ENCODE results near the gene ZP2. TPM values are rescaled to one million over a fixed set of nuclear protein-coding genes. Genes with fewer than 3 reads are reported as not detected.
"Not testable (repeated sequence)": the region's sequence is repeated elsewhere in the genome, so short reads cannot be mapped to it uniquely, and the experiment has no call there.

Gene ZP2
- polyA plus RNA-seq, 4 donors = 0.13 to 0.53 (median 0.16) TPM; not detected in 1

DNA sequence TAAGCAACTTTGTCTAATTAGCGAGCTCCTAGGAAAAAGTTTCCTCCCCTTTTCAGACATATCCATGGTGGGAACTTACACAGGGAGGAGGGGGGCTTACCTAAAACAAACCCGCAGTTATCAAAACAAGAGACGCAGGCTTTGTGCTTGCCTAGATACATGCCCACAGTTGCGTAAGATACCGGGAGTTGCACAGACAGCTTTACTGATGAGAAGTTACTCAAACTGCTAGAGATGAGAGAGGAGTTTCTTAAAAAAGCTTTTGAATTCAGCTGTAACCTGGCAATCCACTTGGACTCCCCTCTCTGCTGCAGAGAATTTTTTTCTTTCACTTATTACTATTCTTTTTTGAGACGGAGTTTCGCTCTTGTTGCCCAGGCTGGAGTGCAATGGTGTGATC is 6.8 kb upstream of the ZP2 start:
- no peak for DNase-seq (ENCODE audit: low read depth in 4 of 4, low spot score in 3 of 4)

DNA sequence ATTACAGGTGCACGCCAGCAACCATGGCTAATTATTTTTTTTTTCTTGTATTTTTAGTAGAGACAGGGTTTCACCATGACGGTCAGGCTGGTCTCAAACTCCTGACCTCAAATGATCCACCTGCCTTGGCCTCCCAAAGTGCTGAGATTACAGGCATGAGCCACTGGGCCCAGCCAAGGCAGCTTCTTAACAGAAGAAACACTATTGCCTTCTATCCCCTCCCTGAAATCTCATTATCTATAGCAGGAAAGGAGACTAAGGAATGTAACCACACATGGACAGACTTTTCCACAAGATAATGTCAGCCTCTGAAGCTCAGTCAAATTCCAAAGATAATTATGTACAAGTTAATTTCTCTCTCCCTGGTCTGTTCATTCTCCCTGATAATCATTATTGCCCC is 5.7 kb upstream of the ZP2 start:
- no peak for DNase-seq (ENCODE audit: low read depth in 4 of 4, low spot score in 3 of 4)

DNA sequence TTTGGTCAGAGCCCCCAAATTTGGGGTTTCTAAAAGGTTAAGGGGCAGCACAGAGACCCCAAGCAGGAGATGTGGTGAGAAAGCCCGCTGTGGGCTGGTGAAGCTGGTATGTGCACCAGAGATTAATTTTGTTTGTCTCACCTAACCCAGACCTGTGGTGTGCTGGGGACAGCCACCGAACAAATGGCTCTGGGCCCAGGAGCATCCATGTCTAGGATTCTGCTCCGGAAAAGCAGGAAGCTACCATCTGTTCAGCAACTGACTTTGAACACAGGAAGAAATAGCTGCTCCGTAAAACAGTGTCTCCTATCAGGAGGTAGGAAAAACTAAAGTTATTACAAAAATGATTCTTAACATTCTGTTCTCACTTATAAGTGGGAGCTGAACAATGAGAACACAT is 2.7 kb upstream of the ZP2 start:
- no peak for DNase-seq (ENCODE audit: low read depth in 4 of 4, low spot score in 3 of 4)

DNA sequence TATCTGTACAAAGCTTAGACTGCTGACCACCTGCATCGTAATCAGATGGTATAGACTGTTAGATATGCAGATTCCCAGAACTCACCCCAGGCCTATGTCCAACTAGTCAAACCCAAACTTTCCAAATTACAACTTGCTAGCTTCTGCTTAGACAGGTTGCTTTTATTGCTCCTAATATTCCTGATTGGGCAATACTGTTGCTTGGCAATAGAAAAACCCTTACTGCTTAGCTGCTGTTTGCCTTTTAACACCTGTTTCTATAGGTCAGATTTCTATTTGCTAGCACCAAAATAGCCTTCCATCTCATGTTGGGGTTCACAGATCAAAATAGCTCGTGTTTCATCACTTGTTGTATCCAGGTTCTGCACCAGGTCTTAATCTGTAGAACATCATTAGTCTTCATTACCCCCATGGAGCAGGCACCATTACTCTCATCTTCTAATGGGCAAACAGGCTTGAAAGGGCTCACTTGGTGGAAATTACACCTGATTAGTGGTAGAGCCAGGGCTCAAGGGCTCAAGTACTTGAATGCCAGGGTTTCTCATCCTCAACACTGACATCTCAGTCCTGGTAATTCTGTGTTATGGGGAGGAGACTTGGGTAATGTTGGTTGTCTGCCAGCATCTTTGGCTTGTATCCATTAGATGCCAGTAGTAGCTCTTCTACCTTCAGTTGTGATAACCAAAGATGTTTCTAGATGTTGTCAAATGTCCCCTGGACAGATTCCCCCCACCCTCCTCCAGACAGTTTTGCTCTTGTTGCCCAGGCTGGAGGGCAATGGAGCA is 2.7 kb downstream of the ZP2 start:
- DNase-seq (ENCODE audit: low read depth in 4 of 4, low spot score in 3 of 4) = no peak

DNA sequence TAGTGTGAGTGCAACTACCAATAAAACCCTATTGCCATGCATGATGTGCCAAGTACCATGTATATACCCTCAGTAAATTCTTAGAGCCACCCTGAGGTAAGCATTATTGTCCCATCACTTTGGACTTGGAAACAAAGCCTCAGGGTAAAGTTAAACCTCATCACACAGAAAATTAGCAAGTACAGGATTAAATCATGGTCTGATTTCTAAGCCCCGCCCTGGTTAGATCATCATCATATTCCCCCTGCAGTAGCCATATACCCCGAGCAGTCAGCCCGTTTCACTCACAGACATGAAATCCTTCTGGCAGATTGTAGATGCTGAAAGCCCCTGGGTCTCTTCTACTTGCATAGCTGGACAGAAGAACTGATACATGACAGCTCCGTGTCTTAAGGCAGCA is 4.8 kb downstream of the ZP2 start:
- no peak for DNase-seq (ENCODE audit: low read depth in 4 of 4, low spot score in 3 of 4)

DNA sequence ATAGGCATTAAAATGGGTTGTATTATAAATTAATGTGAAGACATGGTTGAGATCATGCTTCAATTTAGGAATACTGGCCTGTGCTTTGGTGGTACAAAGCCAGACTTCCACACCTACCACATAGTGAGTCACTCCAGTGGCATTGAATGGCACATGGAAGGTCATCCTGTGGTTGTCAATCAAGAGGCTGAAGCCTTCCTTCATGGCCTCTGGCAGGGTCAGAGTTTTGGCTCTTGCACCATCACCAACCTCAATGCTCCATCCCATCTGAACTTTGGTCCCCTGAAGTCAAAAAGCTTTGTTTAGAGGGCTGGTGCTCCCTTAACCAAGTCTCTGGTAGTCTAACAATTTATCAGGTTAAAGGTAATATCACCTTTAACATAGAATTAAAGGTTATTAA is 6.1 kb downstream of the ZP2 start:
- DNase-seq (ENCODE audit: low read depth in 4 of 4, low spot score in 3 of 4) = no peak

DNA sequence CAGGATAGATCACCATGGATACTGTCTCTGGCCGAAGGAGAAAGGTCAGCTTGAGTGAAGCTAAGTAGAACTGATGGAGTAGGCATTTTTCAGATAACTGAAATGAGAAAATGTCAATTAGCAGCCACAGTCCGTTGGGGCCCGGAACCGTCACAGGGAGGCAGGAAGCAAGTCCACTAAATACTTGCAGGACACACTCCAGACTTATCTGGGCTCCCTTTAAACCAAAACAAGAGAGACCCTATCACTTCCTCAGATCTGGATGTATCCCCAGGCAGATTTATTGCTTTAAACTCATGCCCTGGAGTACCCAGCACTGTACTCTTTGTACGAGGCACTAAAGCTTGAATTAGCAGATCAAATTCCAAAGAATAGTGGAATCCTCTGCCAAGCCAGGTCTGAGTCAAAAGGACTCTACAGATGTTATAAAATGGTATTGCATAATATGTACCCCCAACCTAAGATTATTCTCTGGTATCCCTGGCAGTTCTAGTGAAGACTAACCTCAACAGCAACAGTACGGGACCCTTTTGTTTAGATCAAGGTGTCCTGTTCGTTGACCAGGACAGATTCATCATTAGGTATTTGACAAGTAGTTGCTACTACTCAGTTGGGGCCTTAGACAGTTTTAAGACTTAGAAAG is 8.1 kb downstream of the ZP2 start:
- DNase-seq (ENCODE audit: low read depth in 4 of 4, low spot score in 3 of 4) = no peak

DNA sequence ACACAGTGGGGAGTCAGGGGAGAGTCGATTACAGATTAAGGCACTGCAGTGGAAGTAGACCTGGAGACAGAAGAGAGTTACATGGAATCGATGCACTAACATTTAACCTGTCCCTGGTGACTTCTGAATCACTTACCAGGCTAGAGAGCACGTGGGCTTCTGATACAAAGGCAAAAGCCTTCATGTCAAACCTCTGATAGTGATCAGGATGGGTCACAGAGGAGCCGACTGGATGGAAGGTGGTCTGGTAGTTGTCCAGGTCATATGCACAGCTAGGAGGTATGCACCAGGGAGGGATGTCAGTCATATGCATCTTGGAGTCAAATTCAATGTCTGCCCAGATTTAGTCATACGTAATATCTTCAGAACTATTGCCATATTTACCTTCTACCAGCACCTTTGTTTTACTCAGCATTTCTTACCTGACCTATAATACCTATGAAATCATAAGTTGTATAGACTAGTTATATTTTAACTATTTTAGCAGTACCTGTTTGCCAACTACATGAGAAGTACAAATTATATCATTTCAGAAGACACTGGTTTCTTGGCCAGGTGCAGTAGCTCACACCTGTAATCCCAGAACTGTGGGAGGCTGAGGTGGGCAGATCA is 11.7 kb downstream of the ZP2 start:
- DNase-seq (ENCODE audit: low read depth in 4 of 4, low spot score in 3 of 4) = no peak

DNA sequence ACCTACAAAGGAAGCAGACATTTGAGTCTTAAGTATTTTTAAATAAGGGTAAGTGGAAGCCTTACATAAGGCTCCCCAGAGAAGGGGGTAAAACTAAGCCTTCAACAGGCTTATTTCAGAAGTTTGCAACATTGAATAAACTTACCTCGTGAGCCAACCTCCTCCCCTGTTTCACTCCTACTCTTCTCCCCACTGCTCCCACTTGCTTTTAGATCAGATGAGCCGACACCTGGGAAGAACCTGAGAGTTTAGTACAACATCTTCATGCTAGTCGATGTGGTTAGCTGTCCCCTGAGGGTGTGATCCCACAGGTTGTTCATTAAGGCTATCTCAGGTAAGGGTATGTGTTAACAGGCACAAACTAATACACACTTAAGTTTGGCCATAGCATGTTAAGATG is 13.8 kb downstream of the ZP2 start:
- DNase-seq (ENCODE audit: low read depth in 4 of 4, low spot score in 3 of 4) = no peak

DNA sequence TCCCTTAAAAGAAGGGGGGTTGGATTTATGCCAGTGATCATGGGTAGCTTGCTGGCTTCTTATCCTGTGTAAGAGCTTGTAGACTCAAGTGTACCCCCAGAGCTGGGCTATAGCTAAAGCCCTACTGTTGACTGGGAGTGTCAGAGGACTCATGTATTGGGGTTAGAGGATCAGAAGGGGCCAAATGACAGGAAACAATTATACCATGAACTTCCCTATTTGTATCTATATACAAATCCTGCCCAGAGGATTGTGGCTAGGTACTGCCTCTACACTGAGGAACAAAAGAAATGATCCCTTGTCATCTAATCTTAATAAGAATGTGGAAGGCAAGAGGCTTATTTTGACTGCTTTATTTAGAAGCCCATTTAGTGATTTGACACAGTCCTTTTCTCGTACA is 14.3 kb downstream of the ZP2 start:
- DNase-seq (ENCODE audit: low read depth in 4 of 4, low spot score in 3 of 4) = no peak

DNA sequence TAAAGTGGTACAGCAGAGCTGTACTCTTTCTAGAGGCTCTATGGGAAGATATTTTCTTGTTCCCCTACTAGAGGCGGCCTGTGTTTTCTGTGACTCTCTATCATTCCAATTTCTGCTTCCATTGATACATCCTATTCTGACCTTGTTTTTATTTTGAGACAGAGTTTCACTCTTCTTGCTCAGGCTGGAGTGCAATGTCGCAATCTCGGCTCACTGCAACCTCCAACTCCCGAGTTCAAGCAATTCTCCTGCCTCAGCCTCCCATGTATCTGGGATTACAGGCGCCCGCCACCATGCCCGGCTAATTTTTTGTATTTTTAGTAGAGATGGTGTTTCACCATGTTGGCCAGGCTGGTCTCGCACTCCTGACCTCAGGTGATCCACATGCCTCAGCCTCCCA is 16.0 kb downstream of the ZP2 start:
- not testable (repeated sequence) for DNase-seq (ENCODE audit: low read depth in 4 of 4, low spot score in 3 of 4)

DNA sequence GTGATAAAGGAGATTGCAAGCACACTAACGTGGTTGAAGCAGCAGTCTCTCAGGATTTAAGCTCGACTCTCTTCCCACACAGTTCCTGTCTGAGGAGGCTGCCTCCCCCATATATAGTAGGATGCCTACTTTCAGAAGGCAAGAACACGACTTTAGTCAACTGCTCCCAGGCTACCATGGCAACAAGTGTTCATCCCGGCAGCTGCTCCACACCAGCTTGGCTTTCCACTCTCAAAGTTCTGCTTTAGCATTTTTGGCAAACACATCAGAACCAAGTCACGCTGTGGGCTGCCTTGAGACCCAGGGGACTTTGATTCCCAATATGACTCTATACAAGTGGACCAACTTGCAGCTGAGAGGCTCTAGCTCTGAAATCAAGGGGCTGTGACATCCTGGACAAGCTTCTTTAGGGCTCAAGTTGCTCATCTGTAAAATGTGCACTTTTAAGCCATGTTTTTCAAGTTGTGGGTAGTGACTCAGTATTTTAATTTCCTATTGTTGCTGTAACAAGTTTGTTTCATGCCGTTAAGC is 16.5 kb downstream of the ZP2 start:
- DNase-seq (ENCODE audit: low read depth in 4 of 4, low spot score in 3 of 4) = no peak

DNA sequence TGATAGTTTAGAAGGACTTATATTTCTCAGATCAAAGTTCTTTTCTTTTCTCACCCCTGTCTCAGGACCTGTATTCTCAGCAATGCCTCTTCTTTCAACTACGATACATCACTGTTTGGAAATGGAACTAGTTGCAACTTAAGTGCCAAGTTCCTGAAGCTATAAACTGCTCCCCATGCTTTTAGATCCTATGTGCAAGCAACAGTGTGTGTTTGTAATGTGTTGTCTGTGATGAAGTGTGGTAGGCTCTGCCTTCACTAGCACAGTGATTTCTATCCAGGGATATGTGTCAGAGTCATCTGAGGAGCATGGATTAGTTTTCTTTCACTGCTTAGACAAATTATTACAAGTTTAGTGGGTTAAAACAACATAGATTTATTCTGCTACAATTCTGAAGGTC is 18.4 kb downstream of the ZP2 start:
- no peak for DNase-seq (ENCODE audit: low read depth in 4 of 4, low spot score in 3 of 4)

DNA sequence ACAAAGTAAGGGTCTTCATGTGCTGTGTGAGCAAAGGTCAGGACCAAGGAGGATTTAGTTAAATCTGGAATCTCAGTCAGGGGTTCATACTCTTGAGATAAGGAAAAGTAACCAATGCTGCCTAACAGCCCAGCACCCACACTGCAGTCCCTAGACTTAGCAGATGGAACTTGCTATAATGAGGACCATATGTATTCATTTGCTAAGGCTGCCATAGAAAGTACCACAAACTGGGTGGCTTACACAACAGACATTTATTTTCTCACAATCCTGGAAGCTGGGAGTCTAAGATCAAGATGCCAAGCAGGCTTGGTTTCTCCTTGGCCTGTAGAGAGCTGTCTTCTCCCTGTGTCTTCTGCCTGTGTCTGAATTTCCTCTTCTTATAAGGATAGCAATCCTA is 20.8 kb downstream of the ZP2 start:
- no peak for DNase-seq (ENCODE audit: low read depth in 4 of 4, low spot score in 3 of 4)

DNA sequence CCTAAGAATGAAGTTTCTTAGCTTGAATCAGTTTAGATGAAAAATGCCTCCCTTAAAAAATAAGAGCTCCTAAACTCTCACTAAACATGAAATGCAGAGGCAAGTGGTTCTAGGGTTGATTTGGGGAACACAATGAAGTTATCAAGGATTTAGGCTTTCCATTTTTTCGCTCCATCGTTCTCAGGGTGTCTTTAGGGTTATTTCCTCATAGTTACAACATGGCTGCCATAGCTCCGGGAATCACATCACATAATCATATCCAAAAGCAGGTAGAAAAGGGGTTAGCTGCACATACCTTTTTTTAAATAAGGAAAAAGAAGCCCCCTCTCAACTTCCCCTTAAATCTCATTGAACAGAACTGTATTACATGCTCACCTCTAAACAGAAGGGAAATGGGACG is 21.4 kb downstream of the ZP2 start:
- DNase-seq (ENCODE audit: low read depth in 4 of 4, low spot score in 3 of 4) = no peak

DNA sequence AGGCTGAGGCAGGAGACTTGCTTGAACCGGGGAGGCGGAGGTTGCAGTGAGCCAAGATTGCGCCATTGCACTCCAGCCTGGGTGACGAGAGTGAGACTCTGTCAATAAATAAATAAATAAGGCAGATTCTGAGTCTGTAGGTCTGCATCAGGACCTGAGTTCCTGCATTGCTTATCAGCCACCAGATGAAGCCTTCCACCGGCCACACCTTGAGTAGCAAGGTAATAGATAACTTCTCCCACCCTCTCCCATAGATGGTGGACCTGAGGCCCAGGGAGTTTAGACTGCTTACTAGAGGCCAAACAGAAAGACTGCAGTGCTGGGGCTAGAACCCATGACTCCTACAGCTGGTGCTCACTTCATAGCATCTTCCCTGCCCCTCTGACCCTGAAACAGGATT is 22.1 kb downstream of the ZP2 start:
- DNase-seq (ENCODE audit: low read depth in 4 of 4, low spot score in 3 of 4) = no peak

DNA sequence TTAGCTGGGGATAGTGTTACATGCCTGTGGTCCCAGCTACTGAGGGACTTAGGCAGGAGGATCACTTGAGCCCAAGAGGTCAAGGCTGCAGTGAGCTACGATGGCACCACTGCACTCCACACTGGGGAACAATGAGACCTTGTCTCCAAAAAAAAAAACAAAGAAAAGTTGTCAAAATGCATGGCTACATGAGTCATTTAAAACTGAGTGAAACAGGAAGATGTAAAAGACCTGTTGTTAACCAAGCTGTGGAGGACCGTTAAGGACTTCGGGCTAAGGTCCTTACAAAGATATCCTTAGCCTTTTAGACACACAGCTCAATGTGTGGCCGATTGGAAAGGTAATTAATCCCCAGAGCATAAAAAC is 25.1 kb downstream of the ZP2 start:
- no peak for DNase-seq (ENCODE audit: low read depth in 4 of 4, low spot score in 3 of 4)

DNA sequence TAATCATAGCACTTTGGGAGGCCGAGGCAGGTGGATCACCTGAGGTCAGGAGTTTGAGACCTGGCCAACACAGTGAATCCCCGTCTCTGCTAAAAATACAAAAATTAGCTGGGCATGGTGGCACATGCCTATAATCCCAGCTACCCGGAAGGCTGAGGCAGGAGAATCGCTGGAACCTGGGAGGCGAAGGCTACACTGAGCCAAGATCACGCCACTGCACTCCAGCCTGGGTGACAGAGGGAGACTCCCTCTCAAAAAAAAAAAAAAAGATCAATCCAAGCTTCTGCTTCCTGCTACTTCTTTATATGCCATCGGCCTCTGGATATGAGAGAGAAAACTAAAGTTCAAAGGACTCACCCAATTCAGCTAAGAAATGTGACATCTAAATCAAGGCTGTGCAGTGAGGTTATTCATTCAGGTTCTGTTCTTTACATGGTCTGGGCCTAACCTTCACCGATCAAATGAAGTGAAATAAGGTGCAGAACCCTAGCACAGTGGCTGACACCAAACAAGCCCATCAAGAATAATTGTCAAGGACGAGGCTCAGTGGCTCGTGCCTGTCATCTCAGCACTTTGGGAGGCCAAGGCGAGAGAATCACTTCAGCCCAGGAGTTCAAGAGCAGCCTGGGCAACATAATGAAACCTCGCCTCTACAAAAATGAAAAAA is 25.6 kb downstream of the ZP2 start:
- DNase-seq (ENCODE audit: low read depth in 4 of 4, low spot score in 3 of 4) = no peak

DNA sequence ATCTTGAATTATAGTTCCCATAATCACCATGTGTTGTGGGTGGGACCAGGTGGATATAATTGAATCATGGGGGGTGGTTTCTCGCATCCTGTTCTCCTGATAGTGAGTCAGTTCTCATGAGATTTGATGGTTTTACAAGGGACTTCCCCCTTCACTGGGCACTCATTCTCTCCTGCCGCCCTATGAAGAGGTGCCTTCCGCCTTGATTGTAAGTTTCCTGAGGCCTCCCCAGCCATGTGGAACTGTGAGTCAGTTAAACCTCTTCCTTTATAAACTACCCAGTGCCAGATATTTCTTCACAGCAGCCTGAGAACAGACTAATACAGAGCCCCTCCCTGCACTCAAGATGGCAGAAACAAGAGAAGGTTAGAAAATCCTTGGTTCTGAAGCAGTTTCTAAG is 26.5 kb downstream of the ZP2 start:
- no peak for DNase-seq (ENCODE audit: low read depth in 4 of 4, low spot score in 3 of 4)

DNA sequence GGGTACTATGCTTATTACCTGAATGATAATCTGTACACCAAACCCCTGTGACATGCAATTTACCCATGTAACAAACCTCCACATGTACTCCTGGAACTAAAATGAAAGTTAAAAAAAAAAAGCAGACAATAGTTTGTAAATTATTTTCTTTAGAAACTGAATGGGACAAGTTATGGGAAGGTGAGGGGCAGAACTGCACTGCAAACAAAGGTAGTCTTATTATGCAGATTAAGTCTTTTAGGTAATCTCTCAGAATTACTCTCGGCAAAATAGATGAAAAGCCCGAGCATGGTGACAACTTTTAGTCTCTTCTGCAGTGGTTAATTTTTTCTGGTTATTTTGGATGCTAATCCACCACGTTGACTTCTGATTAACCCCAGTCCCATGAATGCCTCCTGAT is 27.4 kb downstream of the ZP2 start:
- DNase-seq (ENCODE audit: low read depth in 4 of 4, low spot score in 3 of 4) = no peak

DNA sequence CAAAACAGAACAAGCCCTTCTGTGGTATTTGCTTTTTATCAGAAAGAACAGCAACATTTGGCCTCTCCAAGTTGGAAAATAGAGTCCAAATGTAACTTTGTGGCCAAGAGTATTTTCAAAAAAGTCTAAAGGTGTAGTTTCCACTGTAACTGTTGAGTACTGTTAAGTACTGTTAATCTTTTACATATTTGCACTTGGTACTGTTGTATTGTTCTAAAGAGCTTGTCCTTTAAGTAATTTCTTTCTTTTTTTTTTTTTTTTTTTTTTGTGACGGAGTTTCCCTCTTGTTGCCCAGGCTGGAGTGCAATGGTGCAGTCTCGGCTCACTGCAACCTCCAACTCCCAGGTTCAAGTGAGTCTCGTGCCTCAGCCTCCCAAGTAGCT is 31.4 kb downstream of the ZP2 start:
- DNase-seq (ENCODE audit: low read depth in 4 of 4, low spot score in 3 of 4) = no peak

Data from right renal pelvis (tissue), 4 donors.